Activated B cell treated with CpG ODN at 0.5 μM for 24 hours (primary cell): ENCODE results near the gene EIF4E3. TPM values are rescaled to one million over a fixed set of nuclear protein-coding genes. Genes with fewer than 3 reads are reported as not detected.

Experiments used
- ATAC-seq: fragments of 200-7000 bp; cut with Tn5 transposase; one replicate; pipeline ENCODE4 v1.10.0; 2021; ENCODE audit warnings: low read depth, mild to moderate bottlenecking, moderate library complexity
- CTCF ChIA-PET: fragments of 350-600 bp; sonication (Branson Sonifier 250); formaldehyde crosslinking; loops from one replicate; lab custom pipeline; 2021; ENCODE audit warnings: antibody characterized with exemption; lab: Charles Lee
- POLR2A ChIA-PET: fragments of 350-600 bp; sonication (Branson Sonifier 250); formaldehyde crosslinking; loops from one replicate; lab custom pipeline; 2021; ENCODE audit warnings: antibody characterized with exemption; lab: Charles Lee
- DNase-seq: peaks from one replicate; pipeline ENCODE4 v3.0.0; 2022
- H3K27ac Mint-ChIP-seq: one replicate; pipeline ENCODE4 v1.8.0; 2020; ENCODE audit warnings: mixed read lengths
- H3K27me3 Mint-ChIP-seq: one replicate; pipeline ENCODE4 v1.8.0; 2021; ENCODE audit warnings: mixed read lengths
- H3K36me3 Mint-ChIP-seq: one replicate; pipeline ENCODE4 v1.8.0; 2021; ENCODE audit warnings: low read depth, mixed read lengths
- H3K4me1 Mint-ChIP-seq: one replicate; pipeline ENCODE4 v1.8.0; 2021; ENCODE audit warnings: mixed read lengths
- H3K4me3 Mint-ChIP-seq: one replicate; pipeline ENCODE4 v1.8.0; 2020; ENCODE audit warnings: mild to moderate bottlenecking, mixed read lengths
- H3K9me3 Mint-ChIP-seq: one replicate; pipeline ENCODE4 v1.8.0; 2020; ENCODE audit warnings: mixed read lengths
- CTCF ChIP-seq: fragments of 200-600 bp; IDR thresholded peaks from one replicate; pipeline ENCODE4 v1.8.0; 2022; ENCODE audit warnings: antibody characterized with exemption, mild to moderate bottlenecking
- intact Hi-C: fragments of 100-400 bp; cut with micrococcal nuclease; formaldehyde crosslinking; loops from one replicate; pipeline ENCODE4 v1.15.1; 2024
- total RNA-seq: library from RNA; stranded (reverse); gene quantifications from 2 replicates; pipeline ENCODE4 v1.2.3, GENCODE V29; 2022

EIF4E3 gene
- total RNA-seq, 1 donor from 2014 or later: 2.0 TPM

DNA sequence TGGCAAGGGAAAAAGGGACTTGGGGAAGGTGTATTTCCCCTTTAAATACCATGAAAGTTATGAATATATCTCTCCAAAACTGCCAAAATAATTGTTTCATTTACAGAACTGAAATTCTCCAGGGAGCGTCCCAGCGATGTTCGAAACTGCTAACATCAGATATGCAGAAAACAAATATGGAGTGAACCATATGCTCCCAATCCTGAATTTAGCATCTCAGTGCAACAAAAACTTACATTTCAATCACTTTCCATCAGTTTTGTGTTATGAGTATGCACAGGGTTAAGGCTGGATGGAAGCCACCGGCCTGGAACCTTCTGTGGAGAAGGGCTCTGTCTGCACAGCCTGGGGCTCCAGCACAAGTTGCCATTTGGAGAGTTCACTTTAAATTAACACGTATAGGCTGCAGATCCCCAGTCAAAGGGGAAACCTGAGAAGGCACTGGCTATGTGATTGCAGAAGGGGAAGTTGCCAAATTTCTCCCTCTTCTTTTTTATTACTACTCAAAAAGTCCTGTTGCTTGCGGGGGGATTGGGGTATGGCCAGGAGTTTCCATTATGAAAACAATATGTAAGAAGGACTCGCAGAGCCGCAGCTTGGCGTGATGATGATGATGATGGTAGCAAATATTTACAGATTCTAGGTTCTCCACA is 84.7 kb downstream of the EIF4E3 start:
- CTCF ChIA-PET: no interaction called here
- no peak for TF ChIP-seq CTCF
- POLR2A ChIA-PET: no interaction called here
- Mint-ChIP-seq H3K4me1 (no peaks in the 10 kb centered on the region), H3K4me3 (no peak overlapping the region), H3K36me3 (no peaks in the 10 kb centered on the region), H3K27ac (no peak overlapping the region), H3K27me3 (peaks cover 6% of the 10 kb centered on the region), H3K9me3 (no peaks in the 10 kb centered on the region)
- ATAC-seq: no peak
- intact Hi-C loops: no loop called here
- DNase-seq: no peak

DNA sequence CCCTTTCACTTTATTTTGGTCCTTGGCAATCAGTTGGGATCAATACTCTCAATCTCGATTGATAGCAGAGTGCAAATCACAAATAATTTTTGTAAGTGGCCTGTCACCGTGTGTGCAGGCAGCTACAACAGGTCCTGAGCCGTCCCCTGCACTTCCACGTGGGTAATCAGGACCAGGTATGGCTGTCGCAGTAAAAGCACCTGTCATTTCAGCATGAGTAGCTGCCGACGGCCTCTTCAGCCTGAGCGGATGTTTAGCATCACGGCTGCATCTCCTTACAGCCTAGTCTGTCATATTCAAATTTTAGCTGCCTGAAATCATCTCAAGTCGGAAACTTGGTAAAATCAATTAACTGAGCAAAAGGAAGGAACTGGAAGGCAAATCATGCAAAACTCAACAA is 88.7 kb downstream of the EIF4E3 start:
- no peaks in the 10 kb centered on the region for H3K9me3 Mint-ChIP-seq
- ChIA-PET POLR2A (no interaction called here), CTCF (no interaction called here)
- H3K27ac Mint-ChIP-seq: no peak overlapping the region
- DNase-seq: no peak
- intact Hi-C loops: no loop called here
- no peaks in the 10 kb centered on the region for H3K4me1 Mint-ChIP-seq
- TF ChIP-seq CTCF: no peak
- H3K36me3 Mint-ChIP-seq: no peaks in the 10 kb centered on the region
- H3K4me3 Mint-ChIP-seq: no peak overlapping the region
- H3K27me3 Mint-ChIP-seq: peaks cover 2% of the 10 kb centered on the region
- ATAC-seq: no peak

DNA sequence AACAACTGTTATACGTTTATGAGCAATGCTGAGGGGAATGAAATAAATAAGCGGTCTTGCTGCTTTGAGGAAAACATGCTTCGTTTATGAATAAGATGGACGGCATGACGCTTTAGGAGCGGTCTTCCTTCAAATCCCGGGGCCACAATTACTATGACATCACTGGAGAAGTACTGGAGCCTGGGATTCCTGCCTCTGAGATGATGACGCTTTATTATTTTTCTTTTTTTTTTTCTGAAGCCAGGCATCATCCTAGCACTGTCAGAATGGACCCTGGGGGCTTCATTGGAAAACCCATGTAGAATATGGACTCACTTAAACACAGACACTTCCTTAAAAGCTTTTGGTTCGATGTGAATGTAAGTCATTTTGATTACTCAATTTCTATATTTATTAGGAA is 89.2 kb downstream of the EIF4E3 start:
- Mint-ChIP-seq H3K9me3 (no peaks in the 10 kb centered on the region), H3K27me3 (peaks cover 2% of the 10 kb centered on the region), H3K36me3 (no peaks in the 10 kb centered on the region), H3K27ac (no peak overlapping the region), H3K4me3 (no peak overlapping the region), H3K4me1 (no peaks in the 10 kb centered on the region)
- ChIA-PET POLR2A (no interaction called here), CTCF (no interaction called here)
- ATAC-seq: no peak
- DNase-seq: no peak
- no peak for TF ChIP-seq CTCF
- intact Hi-C loops: no loop called here

- Mint-ChIP-seq H3K36me3 (no peaks in the 10 kb centered on the region), H3K27ac (no peak overlapping the region), H3K4me3 (no peak overlapping the region), H3K4me1 (peaks cover 5% of the 10 kb centered on the region), H3K27me3 (peaks cover 2% of the 10 kb centered on the region), H3K9me3 (no peaks in the 10 kb centered on the region)
- ATAC-seq (no peak), DNase-seq (no peak)
- POLR2A ChIA-PET: no interaction called here
- no peak for TF ChIP-seq CTCF
- intact Hi-C loops: no loop called here
- CTCF ChIA-PET: no interaction called here
Measured at GRCh38 chr3:71634671-71635070, 90.5 kb downstream of the EIF4E3 start.

GRCh38 chr3:71629711-71630110 is 95.5 kb downstream of the EIF4E3 start:
- intact Hi-C loops: no loop called here

More at GRCh38 chr3:71629711-71630110, 95.5 kb downstream of the EIF4E3 start:
- ATAC-seq: peak; percentile 70
- H3K4me3 Mint-ChIP-seq: no peak overlapping the region
- H3K36me3 Mint-ChIP-seq: no peaks in the 10 kb centered on the region
- DNase-seq: no peak
- ChIA-PET CTCF (no interaction called here), POLR2A (no interaction called here)
- H3K4me1 Mint-ChIP-seq: peaks cover 8% of the 10 kb centered on the region
- H3K27ac Mint-ChIP-seq: no peak overlapping the region
- no peaks in the 10 kb centered on the region for H3K27me3 Mint-ChIP-seq
- TF ChIP-seq CTCF: no peak
- H3K9me3 Mint-ChIP-seq: peaks cover 6% of the 10 kb centered on the region
